NB4 (cell line): ENCODE results near the gene SPRED1.

Experiments used
- DNase-seq: peaks from one replicate; pipeline ENCODE4 v3.0.0; 2010; ENCODE audit warnings: low read depth
- H3K4me3 ChIP-seq: one replicate; pipeline ENCODE4 v1.5.1; 2011; ENCODE audit warnings: mild to moderate bottlenecking, low read depth, low read length, moderate library complexity
- MAX ChIP-seq: IDR thresholded peaks from 2 replicates; pipeline ENCODE4 v1.6.1; 2011; ENCODE audit warnings: low read depth, low read length
- MYC ChIP-seq: IDR thresholded peaks from 2 replicates; pipeline ENCODE4 v1.6.1; 2011; ENCODE audit warnings: low read depth, low read length
- POLR2A ChIP-seq: IDR thresholded peaks from 2 replicates; pipeline ENCODE4 v1.6.1; 2011; ENCODE audit warnings: mild to moderate bottlenecking; ENCODE audit not compliant: insufficient read length; ENCODE audit errors: extremely low read depth
- TF ChIP-seq, protein P1 (sequence below): IDR thresholded peaks from one replicate; pipeline ENCODE4 v1.5.1; 2012; ENCODE audit warnings: low read depth, low read length

The SPRED1 gene

GRCh38 chr15:38257676-38258075 is 5.0 kb downstream of the SPRED1 start:
- TF ChIP-seq, protein P1, sequence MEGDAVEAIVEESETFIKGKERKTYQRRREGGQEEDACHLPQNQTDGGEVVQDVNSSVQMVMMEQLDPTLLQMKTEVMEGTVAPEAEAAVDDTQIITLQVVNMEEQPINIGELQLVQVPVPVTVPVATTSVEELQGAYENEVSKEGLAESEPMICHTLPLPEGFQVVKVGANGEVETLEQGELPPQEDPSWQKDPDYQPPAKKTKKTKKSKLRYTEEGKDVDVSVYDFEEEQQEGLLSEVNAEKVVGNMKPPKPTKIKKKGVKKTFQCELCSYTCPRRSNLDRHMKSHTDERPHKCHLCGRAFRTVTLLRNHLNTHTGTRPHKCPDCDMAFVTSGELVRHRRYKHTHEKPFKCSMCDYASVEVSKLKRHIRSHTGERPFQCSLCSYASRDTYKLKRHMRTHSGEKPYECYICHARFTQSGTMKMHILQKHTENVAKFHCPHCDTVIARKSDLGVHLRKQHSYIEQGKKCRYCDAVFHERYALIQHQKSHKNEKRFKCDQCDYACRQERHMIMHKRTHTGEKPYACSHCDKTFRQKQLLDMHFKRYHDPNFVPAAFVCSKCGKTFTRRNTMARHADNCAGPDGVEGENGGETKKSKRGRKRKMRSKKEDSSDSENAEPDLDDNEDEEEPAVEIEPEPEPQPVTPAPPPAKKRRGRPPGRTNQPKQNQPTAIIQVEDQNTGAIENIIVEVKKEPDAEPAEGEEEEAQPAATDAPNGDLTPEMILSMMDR: no peak
- no peak for TF ChIP-seq POLR2A
- TF ChIP-seq MAX: no peak
- no peak for TF ChIP-seq MYC
- no peak for DNase-seq
- H3K4me3 ChIP-seq: no peak overlapping the region

GRCh38 chr15:38259134-38259533 is 6.5 kb downstream of the SPRED1 start:
- no peak overlapping the region for H3K4me3 ChIP-seq
- TF ChIP-seq POLR2A (no peak), MAX (no peak), MYC (no peak)
- TF ChIP-seq, protein P1: no peak
- no peak for DNase-seq

DNA sequence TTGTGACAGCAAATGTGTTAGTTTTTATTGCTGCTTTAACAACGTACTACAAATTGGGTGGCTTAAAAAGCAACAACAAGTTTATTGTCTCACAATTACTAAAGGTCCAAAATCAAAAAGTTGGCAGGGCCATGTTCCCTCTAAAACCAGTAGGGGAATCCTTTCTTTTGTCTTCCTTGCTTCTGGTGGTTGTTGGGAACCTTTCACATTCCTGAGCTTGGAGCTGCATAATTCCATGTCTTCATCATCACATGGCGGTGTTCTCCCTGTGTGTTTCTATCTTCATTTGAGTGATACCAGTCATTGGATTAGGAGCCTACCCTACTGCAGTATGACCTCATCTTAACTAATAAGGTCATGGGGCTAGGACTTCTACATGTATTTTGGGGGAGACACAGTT is 7.4 kb downstream of the SPRED1 start:
- no peak for TF ChIP-seq MYC
- TF ChIP-seq, protein P1: no peak
- TF ChIP-seq POLR2A: no peak
- no peak for TF ChIP-seq MAX
- H3K4me3 ChIP-seq: no peak overlapping the region
- no peak for DNase-seq

DNA sequence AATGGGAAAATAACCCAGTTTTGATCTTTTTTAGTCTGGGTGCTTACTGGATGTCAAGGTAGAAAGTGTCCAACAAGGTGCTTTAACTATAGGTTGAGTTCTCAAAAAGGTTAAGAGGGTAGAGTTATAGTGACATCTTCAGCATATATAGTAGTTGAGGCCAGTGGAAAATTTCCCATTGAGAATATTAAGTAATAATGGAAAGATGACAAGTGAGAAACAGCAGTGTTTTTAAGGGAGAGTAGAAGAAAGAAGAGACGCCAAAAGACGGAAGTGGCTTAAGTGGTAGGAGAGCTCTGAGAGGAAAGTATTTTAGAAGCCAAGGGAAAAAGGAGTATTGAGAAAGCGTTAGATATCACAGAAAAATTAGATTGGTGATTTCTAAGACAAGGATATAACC is 10.6 kb downstream of the SPRED1 start:
- TF ChIP-seq POLR2A: no peak
- TF ChIP-seq, protein P1: no peak
- TF ChIP-seq MYC: no peak
- TF ChIP-seq MAX: no peak
- no peak for DNase-seq
- no peak overlapping the region for H3K4me3 ChIP-seq

DNA sequence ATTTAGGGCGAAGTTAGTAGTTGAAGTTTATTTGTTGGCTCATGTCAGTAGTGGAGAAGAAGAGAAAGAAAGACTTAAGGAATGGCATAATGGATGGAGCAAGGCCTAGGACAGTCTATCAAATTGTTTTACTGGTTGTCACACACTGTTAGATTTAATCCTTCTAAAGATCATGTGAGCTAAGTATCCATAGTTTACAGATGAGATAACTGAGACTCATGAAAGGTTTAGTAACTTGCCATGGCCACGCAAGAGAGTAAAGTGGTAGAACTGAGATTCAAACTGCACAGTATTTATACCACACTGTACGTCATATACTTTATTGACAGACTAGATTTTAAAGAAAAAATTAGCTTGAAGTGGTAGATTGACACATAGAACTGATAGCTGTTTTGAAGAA is 11.4 kb downstream of the SPRED1 start:
- H3K4me3 ChIP-seq: no peak overlapping the region
- DNase-seq: no peak
- TF ChIP-seq MAX (no peak), POLR2A (no peak), MYC (no peak)
- TF ChIP-seq, protein P1: no peak
